Activated CD8-positive, alpha-beta memory T cell treated with anti-CD3 and anti-CD28 coated beads for 36 hours (primary cell): ENCODE results near the gene PLD4. TPM values are rescaled to one million over a fixed set of nuclear protein-coding genes. Genes with fewer than 3 reads are reported as not detected.

Source experiments
- CTCF ChIA-PET: fragments of 350-600 bp; sonication (Branson Sonifier 250); formaldehyde crosslinking; loops from one replicate; lab custom pipeline; 2021; ENCODE audit warnings: antibody characterized with exemption; lab: Charles Lee
- POLR2A ChIA-PET: fragments of 350-600 bp; sonication (Branson Sonifier 250); formaldehyde crosslinking; loops from one replicate; lab custom pipeline; 2021; ENCODE audit warnings: antibody characterized with exemption; lab: Charles Lee
- total RNA-seq, 2 experiments: library from RNA; stranded (reverse); gene quantifications; one replicate each; pipeline ENCODE4 v1.2.3, GENCODE V29; 2021

PLD4 gene
- total RNA-seq, 2 experiments from 2014 or later = not detected

GRCh38 chr14:104967386-104968152, 42.9 kb downstream of the PLD4 start:
- POLR2A ChIA-PET = no interaction called here
- CTCF ChIA-PET = no interaction called here

GRCh38 chr14:104968153-104968527, 43.5 kb downstream of the PLD4 start:
- POLR2A ChIA-PET = no interaction called here

GRCh38 chr14:104968541-104969401, 44.1 kb downstream of the PLD4 start:
- ChIA-PET CTCF (interaction anchor here (1.0 to 8.4 kb wide), 2 partner anchors 73 to 77 kb away, joined by 3 to 108 read pairs; no protein-coding TSS in a partner anchor), POLR2A (no interaction called here)

More at GRCh38 chr14:104968153-104968527, 43.5 kb downstream of the PLD4 start:
- CTCF ChIA-PET = no interaction called here

- ChIA-PET POLR2A (no interaction called here), CTCF (interaction anchor here (1.0 to 8.4 kb wide), 2 partner anchors 74 to 76 kb away, joined by 3 to 108 read pairs; no protein-coding TSS in a partner anchor)
Observed at GRCh38 chr14:104969741-104970230, 45.1 kb downstream of the PLD4 start.

- POLR2A ChIA-PET = no interaction called here
- CTCF ChIA-PET = interaction anchor here (8.4 kb wide), 1 partner anchor 76 kb away, joined by 108 read pairs; no protein-coding TSS in a partner anchor
Observed at GRCh38 chr14:104970231-104971068, 45.8 kb downstream of the PLD4 start.

GRCh38 chr14:104971447-104972240, 47.0 kb downstream of the PLD4 start:
- POLR2A ChIA-PET = no interaction called here
- CTCF ChIA-PET = interaction anchor here (8.4 kb wide), 1 partner anchor 75 kb away, joined by 108 read pairs; no protein-coding TSS in a partner anchor

- ChIA-PET POLR2A (no interaction called here), CTCF (interaction anchor here (0.9 to 8.4 kb wide), 2 partner anchors 74 to 87 kb away, joined by 3 to 108 read pairs; no protein-coding TSS in a partner anchor)
Observed at GRCh38 chr14:104972301-104973134, 47.8 kb downstream of the PLD4 start.

GRCh38 chr14:104973135-104973384, 48.4 kb downstream of the PLD4 start:
- POLR2A ChIA-PET = no interaction called here
- CTCF ChIA-PET = interaction anchor here (0.6 to 8.4 kb wide), 5 partner anchors 12 to 86 kb away, joined by 3 to 108 read pairs (median 4); partner anchors contain the start of gene CLBA1

GRCh38 chr14:104973385-104974145, 48.9 kb downstream of the PLD4 start:
- ChIA-PET CTCF (interaction anchor here (0.6 to 8.4 kb wide), 7 partner anchors 11 to 86 kb away, joined by 3 to 108 read pairs (median 4); partner anchors contain the start of gene CLBA1), POLR2A (no interaction called here)

GRCh38 chr14:104974146-104974541, 49.5 kb downstream of the PLD4 start:
- CTCF ChIA-PET = interaction anchor here (1.0 to 8.4 kb wide), 5 partner anchors 11 to 72 kb away, joined by 3 to 108 read pairs (median 7); partner anchors contain the start of gene CLBA1
- POLR2A ChIA-PET = no interaction called here

- CTCF ChIA-PET = interaction anchor here (0.9 to 8.4 kb wide), 11 partner anchors 10 to 325 kb away, joined by 3 to 108 read pairs (median 7); partner anchors contain the start of genes BRF1 and CLBA1
- POLR2A ChIA-PET = no interaction called here
Observed at GRCh38 chr14:104974665-104975390, 50.1 kb downstream of the PLD4 start.

- CTCF ChIA-PET = interaction anchor here (0.9 to 8.4 kb wide), 17 partner anchors 9 to 376 kb away, joined by 3 to 108 read pairs (median 4); partner anchors contain the start of genes BRF1, CDCA4, CLBA1 and GPR132
- POLR2A ChIA-PET = no interaction called here
Observed at GRCh38 chr14:104975481-104976197, 51.0 kb downstream of the PLD4 start.

- CTCF ChIA-PET = interaction anchor here (1.0 to 8.4 kb wide), 14 partner anchors 8 to 376 kb away, joined by 3 to 108 read pairs (median 4); partner anchors contain the start of genes BRF1, CDCA4, CLBA1 and GPR132
- POLR2A ChIA-PET = no interaction called here
Observed at GRCh38 chr14:104976198-104977007, 51.7 kb downstream of the PLD4 start.
